Gastrocnemius medialis (tissue), 4 donors: ENCODE measurements around the gene GAPDH. TPM values are rescaled to one million over a fixed set of nuclear protein-coding genes. Genes with fewer than 3 reads are reported as not detected.
"Not testable (repeated sequence)": the region's sequence is repeated elsewhere in the genome, so short reads cannot be mapped to it uniquely, and the experiment has no call there.

Source experiments
- ATAC-seq, 2 donors: fragments of 150-250 bp; one replicate each; pipeline ENCODE4 v1.9.1; 2016
- DNase-seq, 2 donors: peaks; one replicate each; pipeline ENCODE4 v3.0.0-alpha.2; 2019
- H3K27ac ChIP-seq, 4 donors: fragments of 200-600 bp; sonication (generic); 1 replicate in 1 of 4; 2 replicates in 3 of 4; pipeline ENCODE4 v1.5.1; 2016 to 2018; ENCODE audit warnings: mild to moderate bottlenecking in 2 of 4, moderate library complexity in 1 of 4
- H3K27me3 ChIP-seq, 3 donors: fragments of 200-600 bp; sonication (generic) in 2 of 3; 1 replicate in 1 of 3; 2 replicates in 2 of 3; pipeline versions ENCODE4 v1.5.1 to v1.6.0; 2016 to 2019; ENCODE audit warnings: mild to moderate bottlenecking in 1 of 3, moderate library complexity in 1 of 3
- H3K36me3 ChIP-seq, 2 donors: fragments of 200-600 bp; sonication (generic) in 1 of 2; one replicate each; pipeline ENCODE4 v1.5.1; 2017 to 2018
- H3K4me1 ChIP-seq, 2 donors: fragments of 200-600 bp; sonication (generic) in 1 of 2; one replicate each; pipeline ENCODE4 v1.5.1; 2016 to 2017; ENCODE audit warnings: mild to moderate bottlenecking in 2 of 2
- H3K4me3 ChIP-seq, 4 donors: fragments of 200-600 bp; sonication (generic) in 3 of 4; 1 replicate in 1 of 4; 2 replicates in 3 of 4; pipeline ENCODE4 v1.5.1; 2016 to 2019; ENCODE audit warnings: mild to moderate bottlenecking in 2 of 4
- H3K9me3 ChIP-seq, 3 donors: fragments of 200-600 bp; sonication (generic) in 2 of 3; 1 replicate in 1 of 3; 2 replicates in 2 of 3; pipeline ENCODE4 v1.5.1; 2016 to 2019
- POLR2A ChIP-seq, 2 donors: fragments of 450-650 bp; IDR thresholded peaks; one replicate each; pipeline ENCODE4 v1.6.1; 2017; ENCODE audit warnings: antibody characterized with exemption in 2 of 2, mild to moderate bottlenecking in 2 of 2, moderate library complexity in 2 of 2
- in situ Hi-C, 4 donors: fragments of 200-750 bp; cut with MboI; loops; one replicate each; pipeline versions ENCODE4 v1.15.0 to v1.8.0; 2017; ENCODE audit warnings: low sequenced_read_pairs in 4 of 4
- intact Hi-C: fragments of 100-400 bp; cut with DNase I; formaldehyde crosslinking; loops from one replicate; pipeline ENCODE4 v1.15.1; 2023; ENCODE audit warnings: low total_unique reads
- total RNA-seq, 4 donors: library from RNA; depleted of rRNA; stranded (reverse); fragments of >200 nt; gene quantifications; one replicate each; pipeline versions ENCODE4 v1.1.0 to v1.2.3, GENCODE V29; 2016
- TF ChIP-seq, protein P1 (sequence below), 5 experiments: fragments of 450-650 bp in 3 of 5; fragments of 200-600 bp in 2 of 5; sonication (generic) in 2 of 5; IDR thresholded peaks in 4 of 5; conservative IDR thresholded peaks in 1 of 5; 1 replicate in 4 of 5; 2 replicates in 1 of 5; pipeline ENCODE4 v1.5.1; 2016 to 2019; ENCODE audit warnings: antibody characterized with exemption in 5 of 5, mild to moderate bottlenecking in 3 of 5, moderate library complexity in 3 of 5

Gene GAPDH
- total RNA-seq, 4 donors from 2014 or later: 11,241 to 15,891 (median 13,472) TPM

DNA sequence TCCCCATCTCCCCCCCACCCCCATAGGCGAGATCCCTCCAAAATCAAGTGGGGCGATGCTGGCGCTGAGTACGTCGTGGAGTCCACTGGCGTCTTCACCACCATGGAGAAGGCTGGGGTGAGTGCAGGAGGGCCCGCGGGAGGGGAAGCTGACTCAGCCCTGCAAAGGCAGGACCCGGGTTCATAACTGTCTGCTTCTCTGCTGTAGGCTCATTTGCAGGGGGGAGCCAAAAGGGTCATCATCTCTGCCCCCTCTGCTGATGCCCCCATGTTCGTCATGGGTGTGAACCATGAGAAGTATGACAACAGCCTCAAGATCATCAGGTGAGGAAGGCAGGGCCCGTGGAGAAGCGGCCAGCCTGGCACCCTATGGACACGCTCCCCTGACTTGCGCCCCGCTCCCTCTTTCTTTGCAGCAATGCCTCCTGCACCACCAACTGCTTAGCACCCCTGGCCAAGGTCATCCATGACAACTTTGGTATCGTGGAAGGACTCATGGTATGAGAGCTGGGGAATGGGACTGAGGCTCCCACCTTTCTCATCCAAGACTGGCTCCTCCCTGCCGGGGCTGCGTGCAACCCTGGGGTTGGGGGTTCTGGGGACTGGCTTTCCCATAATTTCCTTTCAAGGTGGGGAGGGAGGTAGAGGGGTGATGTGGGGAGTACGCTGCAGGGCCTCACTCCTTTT lies 2.7 kb downstream of the GAPDH start:
- peaks cover 0 to 27% of the 10 kb centered on the region in 2 donors for H3K36me3 ChIP-seq
- intact Hi-C loops: loop anchor here (5.0 kb wide), 1 partner anchor 200 kb away; no protein-coding TSS in a partner anchor
- H3K27ac ChIP-seq: peak overlapping the region; percentile 91 to 97 (median 96)
- H3K9me3 ChIP-seq: no peaks in the 10 kb centered on the region
- no peak overlapping the region for H3K4me3 ChIP-seq
- ATAC-seq (no peak), DNase-seq (no peak)
- no peaks in the 10 kb centered on the region for H3K27me3 ChIP-seq
- in situ Hi-C loops: loop anchor here in 1 of 4 donors (25.0 kb wide), 1 partner anchor 125 kb away; no protein-coding TSS in a partner anchor
- no peak for TF ChIP-seq POLR2A (IDR thresholded peaks at IDR 0.05)
- TF ChIP-seq, protein P1, sequence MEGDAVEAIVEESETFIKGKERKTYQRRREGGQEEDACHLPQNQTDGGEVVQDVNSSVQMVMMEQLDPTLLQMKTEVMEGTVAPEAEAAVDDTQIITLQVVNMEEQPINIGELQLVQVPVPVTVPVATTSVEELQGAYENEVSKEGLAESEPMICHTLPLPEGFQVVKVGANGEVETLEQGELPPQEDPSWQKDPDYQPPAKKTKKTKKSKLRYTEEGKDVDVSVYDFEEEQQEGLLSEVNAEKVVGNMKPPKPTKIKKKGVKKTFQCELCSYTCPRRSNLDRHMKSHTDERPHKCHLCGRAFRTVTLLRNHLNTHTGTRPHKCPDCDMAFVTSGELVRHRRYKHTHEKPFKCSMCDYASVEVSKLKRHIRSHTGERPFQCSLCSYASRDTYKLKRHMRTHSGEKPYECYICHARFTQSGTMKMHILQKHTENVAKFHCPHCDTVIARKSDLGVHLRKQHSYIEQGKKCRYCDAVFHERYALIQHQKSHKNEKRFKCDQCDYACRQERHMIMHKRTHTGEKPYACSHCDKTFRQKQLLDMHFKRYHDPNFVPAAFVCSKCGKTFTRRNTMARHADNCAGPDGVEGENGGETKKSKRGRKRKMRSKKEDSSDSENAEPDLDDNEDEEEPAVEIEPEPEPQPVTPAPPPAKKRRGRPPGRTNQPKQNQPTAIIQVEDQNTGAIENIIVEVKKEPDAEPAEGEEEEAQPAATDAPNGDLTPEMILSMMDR (IDR thresholded peaks at IDR 0.05 in 4 of 5, conservative IDR thresholded peaks at IDR 0.05 in 1 of 5): no peak
- peaks cover 50 to 67% of the 10 kb centered on the region in 2 donors for H3K4me1 ChIP-seq

DNA sequence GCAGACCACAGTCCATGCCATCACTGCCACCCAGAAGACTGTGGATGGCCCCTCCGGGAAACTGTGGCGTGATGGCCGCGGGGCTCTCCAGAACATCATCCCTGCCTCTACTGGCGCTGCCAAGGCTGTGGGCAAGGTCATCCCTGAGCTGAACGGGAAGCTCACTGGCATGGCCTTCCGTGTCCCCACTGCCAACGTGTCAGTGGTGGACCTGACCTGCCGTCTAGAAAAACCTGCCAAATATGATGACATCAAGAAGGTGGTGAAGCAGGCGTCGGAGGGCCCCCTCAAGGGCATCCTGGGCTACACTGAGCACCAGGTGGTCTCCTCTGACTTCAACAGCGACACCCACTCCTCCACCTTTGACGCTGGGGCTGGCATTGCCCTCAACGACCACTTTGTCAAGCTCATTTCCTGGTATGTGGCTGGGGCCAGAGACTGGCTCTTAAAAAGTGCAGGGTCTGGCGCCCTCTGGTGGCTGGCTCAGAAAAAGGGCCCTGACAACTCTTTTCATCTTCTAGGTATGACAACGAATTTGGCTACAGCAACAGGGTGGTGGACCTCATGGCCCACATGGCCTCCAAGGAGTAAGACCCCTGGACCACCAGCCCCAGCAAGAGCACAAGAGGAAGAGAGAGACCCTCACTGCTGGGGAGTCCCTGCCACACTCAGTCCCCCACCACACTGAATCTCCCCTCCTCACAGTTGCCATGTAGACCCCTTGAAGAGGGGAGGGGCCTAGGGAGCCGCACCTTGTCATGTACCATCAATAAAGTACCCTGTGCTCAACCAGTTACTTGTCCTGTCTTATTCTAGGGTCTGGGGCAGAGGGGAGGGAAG lies 3.5 kb downstream of the GAPDH start:
- in situ Hi-C loops: loop anchor here in 1 of 4 donors (25.0 kb wide), 1 partner anchor 125 kb away; no protein-coding TSS in a partner anchor
- TF ChIP-seq, protein P1 (IDR thresholded peaks at IDR 0.05 in 4 of 5, conservative IDR thresholded peaks at IDR 0.05 in 1 of 5): peak; percentile 85 to 95 (median 91)
- H3K4me3 ChIP-seq: not testable (repeated sequence)

DNA sequence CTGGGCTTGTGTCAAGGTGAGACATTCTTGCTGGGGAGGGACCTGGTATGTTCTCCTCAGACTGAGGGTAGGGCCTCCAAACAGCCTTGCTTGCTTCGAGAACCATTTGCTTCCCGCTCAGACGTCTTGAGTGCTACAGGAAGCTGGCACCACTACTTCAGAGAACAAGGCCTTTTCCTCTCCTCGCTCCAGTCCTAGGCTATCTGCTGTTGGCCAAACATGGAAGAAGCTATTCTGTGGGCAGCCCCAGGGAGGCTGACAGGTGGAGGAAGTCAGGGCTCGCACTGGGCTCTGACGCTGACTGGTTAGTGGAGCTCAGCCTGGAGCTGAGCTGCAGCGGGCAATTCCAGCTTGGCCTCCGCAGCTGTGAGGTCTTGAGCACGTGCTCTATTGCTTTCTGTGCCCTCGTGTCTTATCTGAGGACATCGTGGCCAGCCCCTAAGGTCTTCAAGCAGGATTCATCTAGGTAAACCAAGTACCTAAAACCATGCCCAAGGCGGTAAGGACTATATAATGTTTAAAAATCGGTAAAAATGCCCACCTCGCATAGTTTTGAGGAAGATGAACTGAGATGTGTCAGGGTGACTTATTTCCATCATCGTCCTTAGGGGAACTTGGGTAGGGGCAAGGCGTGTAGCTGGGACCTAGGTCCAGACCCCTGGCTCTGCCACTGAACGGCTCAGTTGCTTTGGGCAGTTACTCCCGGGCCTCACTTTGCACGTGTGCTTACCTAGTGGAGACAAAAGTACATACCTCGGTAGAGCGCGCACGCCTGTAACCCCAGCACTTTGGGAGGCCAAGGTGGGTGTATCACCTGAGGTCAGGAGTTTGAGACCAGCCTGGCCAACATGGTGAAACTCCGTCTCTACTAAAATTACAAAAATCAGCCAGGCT lies 4.3 kb downstream of the GAPDH start:
- ATAC-seq (no peak), DNase-seq (peak in 1 of 2 donors; percentile 64)
- TF ChIP-seq, protein P1 (IDR thresholded peaks at IDR 0.05 in 4 of 5, conservative IDR thresholded peaks at IDR 0.05 in 1 of 5): no peak
- TF ChIP-seq POLR2A (IDR thresholded peaks at IDR 0.05): peak in 1 of 2 donors; percentile 21
- in situ Hi-C loops (loop anchor here in 1 of 4 donors (25.0 kb wide), 1 partner anchor 126 kb away; no protein-coding TSS in a partner anchor), intact Hi-C loops (loop anchor here (1.0 to 5.0 kb wide), 2 partner anchors 115 to 201 kb away; no protein-coding TSS in a partner anchor)
- Histone ChIP-seq H3K27me3 (no peaks in the 10 kb centered on the region), H3K36me3 (peaks cover 0 to 27% of the 10 kb centered on the region in 2 donors), H3K4me3 (no peak overlapping the region), H3K27ac (peak overlapping the region; percentile 91 to 97 (median 96)), H3K4me1 (peaks cover 34 to 50% of the 10 kb centered on the region in 2 donors), H3K9me3 (no peaks in the 10 kb centered on the region)

More for the DNA sequence above, 3.5 kb downstream of the GAPDH start:
- not testable (repeated sequence) for ATAC-seq, H3K9me3 ChIP-seq, H3K27me3 ChIP-seq
- intact Hi-C loops: loop anchor here (1.0 to 5.0 kb wide), 2 partner anchors 114 to 200 kb away; no protein-coding TSS in a partner anchor
- H3K4me1 ChIP-seq: peaks cover 42 to 59% of the 10 kb centered on the region in 2 donors
- peak; percentile 55 to 84 for DNase-seq
- peak overlapping the region; percentile 91 to 97 (median 96) for H3K27ac ChIP-seq
- H3K36me3 ChIP-seq: peaks cover 0 to 27% of the 10 kb centered on the region in 2 donors

DNA sequence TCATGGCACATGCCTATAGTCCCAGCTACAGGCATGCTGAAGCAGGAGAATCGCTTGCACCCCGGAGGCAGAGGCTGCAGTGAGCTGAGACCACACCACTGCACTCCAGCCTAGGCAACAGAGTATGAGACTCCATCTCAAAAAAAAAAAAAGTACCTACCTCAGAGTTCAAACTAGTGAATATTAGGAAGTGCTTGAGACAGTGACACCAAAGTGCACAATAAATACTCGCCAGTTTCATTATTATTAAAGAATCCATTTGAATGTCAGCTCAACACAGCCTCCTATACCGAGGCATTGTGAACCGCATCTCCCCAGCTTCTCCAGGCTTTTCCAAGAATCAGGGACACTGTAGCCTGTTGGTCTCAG lies 5.0 kb downstream of the GAPDH start:
- H3K36me3 ChIP-seq: peaks cover 0 to 27% of the 10 kb centered on the region in 2 donors

More for the DNA sequence above, 5.0 kb downstream of the GAPDH start:
- H3K9me3 ChIP-seq: no peaks in the 10 kb centered on the region
- TF ChIP-seq, protein P1 (IDR thresholded peaks at IDR 0.05 in 4 of 5, conservative IDR thresholded peaks at IDR 0.05 in 1 of 5): no peak
- TF ChIP-seq POLR2A (IDR thresholded peaks at IDR 0.05): no peak
- peaks cover 34 to 48% of the 10 kb centered on the region in 2 donors for H3K4me1 ChIP-seq
- in situ Hi-C loops (loop anchor here in 1 of 4 donors (25.0 kb wide), 1 partner anchor 127 kb away; no protein-coding TSS in a partner anchor), intact Hi-C loops (loop anchor here (5.0 kb wide), 1 partner anchor 202 kb away; no protein-coding TSS in a partner anchor)
- ATAC-seq (no peak), DNase-seq (no peak)
- H3K27ac ChIP-seq: peak overlapping the region; percentile 91 to 97 (median 96)
- no peaks in the 10 kb centered on the region for H3K27me3 ChIP-seq
- H3K4me3 ChIP-seq: no peak overlapping the region
